Stimulated activated CD4-positive, alpha-beta T cell treated with anti-CD3 and anti-CD28 coated beads, Interleukin-2, amount 100 ng/mL, for 24 hours (primary cell): ENCODE data around the gene CORO7.
A peak's percentile ranks its signal among the peaks of the same experiment; 100 is the strongest.

Source experiments
- DNase-seq, 2 donors: peaks; one replicate each; pipeline ENCODE4 v3.0.0-alpha.2; 2020

The CORO7 gene

DNA sequence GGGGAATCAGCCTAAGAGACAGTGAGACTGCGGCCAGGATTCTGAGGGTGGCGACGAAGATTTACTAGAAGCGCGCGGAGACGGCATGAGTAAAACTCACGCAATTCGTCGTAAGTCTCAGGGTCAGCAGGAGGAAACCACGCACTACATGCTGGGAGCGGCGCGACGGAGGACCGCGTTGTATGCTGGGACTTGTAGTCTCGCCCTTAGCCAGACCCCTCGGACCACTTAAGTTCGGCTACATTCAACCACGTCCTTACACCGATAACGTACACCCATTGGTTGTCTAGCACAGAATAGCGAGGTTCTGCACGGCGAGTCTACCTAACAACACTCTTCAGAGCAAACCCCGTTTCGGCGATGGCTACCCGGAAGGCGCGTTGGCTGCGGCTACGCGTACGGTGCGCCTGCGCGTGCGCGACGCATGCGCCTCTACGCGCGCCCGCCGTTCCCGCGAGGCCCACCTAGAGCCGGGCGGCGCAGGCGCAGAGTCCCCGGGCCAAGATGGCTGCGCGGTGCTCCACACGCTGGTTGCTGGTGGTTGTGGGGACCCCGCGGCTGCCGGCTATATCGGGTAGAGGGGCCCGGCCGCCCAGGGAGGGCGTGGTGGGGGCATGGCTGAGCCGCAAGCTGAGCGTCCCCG, 9.1 kb upstream of the CORO7 start, which contains the start of gene DNAJA3:
TSS of gene DNAJA3 (plus strand) at position 491 of the 643 bp plus-strand sequence. CDS start at position 505, 14 bp downstream.
- peak; percentile 92 to 93 for DNase-seq

DNA sequence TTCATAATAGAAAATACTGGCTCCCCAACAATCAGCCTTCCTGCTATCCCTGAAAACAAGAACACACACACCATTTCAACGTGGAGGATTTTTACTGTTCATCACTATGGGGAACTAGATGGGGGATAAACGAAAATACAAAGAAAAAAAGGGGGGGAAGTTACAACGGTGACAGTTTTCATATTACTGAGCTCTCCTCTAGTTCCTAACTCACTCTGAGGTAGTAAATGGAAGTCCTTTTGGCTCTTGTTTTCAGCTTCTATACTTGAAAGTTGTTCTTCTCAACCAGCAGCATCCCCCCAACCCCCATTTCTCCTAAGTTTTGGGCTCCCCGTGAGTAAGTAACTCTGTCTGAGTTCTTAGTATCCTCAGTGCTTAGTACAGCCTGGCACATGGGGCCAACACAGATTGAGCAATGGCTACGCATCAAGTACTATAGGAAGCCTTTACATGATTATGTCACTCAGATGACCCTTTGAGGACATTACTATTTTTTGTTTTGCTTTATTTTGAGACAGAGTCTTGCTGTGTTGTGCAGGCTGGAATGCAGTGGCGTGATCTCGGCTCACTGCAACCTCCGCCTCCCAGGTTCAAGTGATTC, 4.2 kb upstream of the CORO7 start:
- DNase-seq = no peak

DNA sequence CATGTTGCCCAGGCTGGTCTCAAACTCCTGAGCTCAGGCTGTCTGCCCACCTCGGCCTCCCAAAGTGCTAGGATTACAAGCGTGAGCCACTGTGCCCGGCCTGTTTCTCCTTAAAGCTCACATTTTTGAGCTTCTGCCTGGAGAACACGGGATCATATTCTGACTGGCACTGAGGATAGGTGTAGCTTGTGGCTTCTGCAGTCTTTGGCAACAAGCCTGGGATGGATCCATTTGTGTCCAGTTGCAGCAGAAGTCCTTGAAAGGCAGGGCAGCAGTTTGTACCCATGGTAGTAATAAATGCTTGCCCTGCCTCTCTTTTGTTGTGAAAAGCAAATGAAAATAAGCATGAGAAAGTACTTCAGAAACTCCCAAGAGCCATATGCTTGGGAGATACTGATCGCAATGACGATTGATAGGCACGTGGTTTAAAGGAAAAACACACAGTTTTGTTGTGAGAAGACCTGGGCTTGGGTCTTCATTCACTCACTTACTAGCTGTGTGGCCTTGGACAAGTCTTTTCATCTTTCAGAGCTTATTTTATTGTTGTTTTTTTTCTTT, 3.1 kb upstream of the CORO7 start:
- no peak for DNase-seq

DNA sequence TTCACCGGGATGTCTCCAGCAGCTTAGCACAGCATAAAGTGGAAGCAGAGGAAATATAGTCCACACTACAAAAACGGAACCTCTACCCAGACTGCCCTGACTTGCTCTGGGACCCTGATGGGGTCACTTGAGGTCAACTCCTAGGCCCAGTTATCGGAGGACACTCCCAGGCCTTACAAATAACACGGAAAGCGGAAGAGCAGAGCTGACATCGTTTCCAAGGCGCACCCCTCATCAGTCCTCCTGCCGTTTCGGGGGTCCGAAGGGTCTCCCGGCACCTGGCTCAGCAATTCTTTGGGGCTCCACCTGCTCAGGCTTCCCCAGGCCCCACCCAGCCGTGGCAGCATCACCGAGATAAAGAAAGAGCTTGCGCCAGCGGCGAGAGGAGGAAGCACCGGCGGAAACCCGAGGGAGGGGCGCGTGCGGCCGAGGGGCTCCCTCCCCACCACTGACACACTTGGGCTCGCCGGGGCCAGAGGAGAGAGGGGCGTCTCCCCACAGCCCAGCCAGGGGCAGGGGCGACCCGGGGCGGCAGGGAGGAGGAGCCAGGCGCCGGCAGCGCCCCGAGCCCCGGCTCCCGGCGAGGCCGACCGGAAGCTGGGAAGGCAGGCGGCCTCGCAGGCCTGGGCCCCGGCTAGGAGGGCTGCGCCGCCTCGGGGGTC, 727 bp downstream of the CORO7 start:
- DNase-seq = peak; percentile 62 to 68

DNA sequence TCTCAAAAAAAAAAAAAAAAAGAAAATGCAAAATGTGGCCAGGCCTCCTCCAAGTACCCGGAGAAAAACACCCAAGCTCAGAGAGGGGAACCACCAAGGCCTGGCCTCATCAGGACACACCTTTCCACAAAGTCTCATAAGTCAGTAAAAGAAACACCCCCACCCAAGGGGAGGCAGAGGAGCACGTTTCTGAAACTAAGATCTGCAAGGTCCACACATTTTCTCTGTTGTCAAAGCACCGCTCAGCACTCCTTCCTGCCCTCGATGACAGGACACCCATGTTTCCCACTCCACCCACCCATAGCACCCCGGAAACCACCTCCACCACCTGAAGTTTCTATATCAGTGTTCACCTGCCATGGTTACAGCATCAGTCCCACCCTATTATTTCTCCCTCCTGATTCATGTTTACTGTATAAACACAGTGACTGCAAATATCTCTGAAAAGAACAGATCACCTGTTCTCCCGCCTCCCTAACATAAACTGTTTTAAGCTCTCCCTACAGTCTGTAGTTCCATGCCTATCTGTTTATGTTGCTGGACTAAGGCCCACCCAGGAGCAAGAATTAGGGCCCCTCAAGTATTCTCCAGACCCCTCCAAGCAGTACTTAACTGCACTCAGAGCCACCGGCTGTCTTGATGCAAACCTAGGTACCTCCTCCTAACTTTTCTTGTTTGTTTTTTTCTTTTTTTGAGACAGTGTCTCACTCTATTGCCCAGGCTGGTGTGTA, 2.0 kb downstream of the CORO7 start:
- DNase-seq = peak; percentile 80 to 84

DNA sequence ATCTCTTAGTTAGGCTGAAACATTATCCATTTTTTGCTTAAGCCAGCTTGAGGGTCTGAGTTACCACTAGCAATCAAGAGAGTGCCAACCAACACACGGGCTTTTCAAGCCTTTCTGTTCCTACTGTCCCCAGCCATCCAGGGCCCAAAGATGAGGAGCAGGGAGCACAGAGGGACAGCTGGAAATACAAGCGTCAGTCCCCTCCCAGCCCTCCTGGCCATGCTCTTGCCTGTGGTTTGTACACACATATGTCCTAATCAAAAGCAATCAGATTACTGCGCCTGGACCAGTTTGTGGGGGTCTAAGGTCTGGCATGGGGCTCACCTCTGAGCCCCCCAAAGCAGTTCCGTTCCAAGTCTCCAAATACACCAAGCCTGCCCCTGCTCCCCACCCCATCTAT, 3.5 kb downstream of the CORO7 start:
- DNase-seq = no peak

DNA sequence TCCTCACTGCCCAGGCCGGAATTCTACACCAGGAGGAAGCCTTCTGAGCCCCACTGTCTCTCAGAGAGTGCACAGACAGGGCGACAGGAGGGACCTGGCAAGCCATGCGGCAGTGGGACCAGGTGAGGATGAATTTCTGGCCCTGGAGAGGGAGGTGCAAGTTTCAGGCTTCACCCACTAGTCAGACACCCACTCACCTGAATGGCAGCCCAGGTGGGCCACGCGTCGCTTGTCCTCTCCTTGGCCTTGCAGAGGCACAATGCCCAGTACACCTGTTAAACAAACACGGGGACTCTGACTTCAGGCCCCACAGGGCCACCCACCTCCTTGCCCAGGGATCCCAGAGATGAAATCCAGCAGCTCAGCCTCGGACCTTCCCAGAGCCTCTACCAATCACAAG, 4.2 kb downstream of the CORO7 start:
- DNase-seq = no peak

DNA sequence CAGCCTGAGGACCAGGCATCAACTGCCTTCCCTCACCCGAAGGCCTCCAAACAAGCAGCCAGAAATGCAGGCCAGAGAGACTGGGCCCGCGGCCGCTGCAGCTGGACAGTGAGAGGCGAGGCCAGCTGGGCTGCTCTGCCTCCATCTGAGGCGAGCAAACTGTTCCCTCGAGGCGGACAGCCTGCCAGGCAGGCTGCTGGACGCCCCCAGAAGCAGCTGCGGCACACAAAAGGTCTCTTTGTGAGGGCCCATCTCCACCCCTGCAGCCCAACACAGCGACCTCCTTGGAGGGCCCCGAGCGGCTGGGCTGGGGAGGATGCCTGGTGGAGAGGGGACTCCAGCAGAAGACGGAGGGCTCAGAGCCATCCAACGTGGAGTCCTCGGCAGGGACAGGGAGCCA, 4.7 kb downstream of the CORO7 start:
- DNase-seq = no peak

DNA sequence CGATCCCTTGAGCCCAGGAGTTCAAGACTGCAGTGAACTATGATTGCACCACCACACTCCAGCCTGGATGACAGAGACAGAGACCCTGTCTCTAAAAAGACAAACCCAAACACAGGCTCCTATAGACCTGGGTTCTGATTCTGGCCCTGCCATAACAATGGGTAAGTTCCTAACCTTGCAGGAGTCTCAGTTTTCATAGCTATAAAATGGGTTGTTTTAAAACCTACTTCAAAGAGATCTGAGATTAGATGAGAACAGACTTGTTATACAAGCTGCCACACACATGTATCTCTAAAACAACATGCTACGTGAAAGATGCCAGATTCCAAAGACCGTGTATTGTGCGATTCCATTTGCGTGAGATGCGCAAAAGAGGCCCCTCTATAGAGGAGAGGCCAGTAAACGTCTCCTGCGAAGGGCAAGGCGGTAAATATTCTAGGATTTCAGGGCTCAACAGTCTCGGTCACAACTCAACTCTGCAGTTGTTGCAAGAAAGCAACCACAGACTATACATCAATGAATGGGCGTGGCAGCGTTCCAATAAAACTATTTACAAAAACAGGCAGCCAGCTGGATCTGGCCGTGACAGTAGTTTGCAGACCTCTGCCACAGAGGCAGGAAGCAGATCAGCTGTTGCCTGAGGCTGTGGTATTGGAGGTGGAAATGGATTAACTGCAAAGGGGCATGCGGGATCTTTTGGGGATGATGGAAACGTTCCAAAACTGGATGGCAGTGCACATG, 5.9 kb downstream of the CORO7 start:
- no peak for DNase-seq

DNA sequence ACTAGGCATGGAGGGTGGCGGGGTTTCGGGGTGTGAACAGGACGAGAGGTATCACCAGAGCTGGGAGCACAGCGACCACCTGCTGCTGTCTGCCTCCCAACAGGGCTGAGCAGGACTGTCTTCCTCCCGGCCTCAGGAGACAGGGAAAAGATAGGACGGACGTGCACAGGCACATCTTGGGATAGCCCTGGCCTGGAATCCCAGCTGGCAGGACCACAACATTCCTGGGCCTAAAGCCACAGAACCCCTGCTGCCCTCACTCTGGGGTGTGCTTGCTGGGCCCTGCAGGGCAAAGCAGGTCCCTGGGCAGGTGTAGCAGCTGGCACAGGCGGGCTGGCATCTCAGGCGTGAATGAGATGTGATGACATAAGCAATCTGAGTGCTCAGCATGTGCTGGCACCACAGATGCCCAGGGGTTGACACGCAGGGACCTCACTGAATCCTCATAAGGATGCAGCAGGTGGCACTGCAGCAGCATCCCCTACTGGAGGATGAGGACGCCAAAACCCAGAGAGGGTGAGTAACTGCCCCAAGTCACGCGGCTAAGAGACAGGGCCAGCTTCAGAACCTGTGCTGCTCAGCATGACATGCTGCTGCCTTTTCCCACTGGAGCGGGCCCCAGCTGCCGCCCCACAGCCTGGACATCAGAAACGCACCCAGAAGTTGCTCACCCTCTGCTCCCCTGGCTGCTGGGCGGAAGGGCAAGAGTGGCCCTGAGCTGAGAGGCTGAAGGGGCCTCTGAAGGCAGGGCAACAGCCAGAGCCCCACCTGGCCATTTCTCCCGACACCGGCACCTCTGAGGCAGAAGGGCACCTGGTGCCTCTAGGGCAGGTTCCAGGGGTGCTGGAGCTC, 7.1 kb downstream of the CORO7 start:
- no peak for DNase-seq

DNA sequence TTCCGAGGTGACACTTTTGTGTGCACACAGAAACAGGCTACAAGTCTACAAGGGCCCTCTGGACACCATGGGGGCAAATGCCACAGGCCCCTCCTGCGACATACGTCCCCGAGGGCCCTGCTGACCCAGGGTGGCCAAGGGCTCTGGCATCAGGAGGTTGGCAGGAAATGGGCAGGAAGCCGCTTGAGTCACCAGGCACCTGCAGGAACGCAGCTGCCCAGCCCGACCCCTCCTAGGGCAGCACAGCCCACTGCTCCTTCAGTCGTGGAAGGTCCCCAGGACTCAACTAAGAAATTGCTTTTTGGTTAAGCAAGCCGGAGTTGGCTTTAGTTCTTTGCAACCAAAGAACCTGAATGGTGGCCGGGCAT, 8.1 kb downstream of the CORO7 start:
- DNase-seq = no peak

DNA sequence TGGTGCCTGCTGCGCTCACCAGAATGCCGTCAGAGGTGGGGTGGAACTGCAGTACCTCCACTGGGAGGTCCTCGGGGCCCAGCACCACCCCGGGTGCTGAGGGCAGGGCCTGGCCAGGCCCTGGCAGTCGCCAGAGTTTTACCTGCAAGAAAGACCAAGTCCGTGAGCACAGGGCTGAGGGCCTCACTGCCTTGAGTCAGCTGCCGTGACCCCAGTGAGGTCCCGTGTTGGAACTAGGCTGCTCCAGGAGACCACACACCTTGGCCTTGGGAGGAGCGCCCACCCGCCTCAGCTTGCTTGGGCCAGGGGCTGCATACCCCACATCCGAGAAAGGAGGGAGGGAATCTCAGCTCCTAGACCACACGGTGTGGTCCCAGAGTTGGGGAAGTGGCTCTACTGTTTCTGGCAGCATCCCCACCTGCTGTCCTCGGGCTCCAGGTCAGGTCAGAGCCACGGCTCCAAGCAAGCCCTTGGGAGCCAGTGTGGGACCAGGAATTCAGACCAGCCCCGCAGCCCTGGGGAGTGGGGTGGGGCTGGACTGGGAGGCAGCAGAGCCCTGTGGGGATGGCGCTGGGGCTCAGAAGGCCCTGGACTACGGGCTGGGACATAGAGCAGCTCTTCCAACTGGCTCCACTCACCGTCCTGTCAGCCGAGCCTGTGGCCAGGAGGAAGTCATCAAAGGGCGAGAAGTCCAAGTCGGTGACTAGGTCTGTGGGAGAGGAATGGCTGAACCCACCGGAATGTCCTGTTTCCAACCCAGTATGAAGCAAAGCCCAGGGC, 8.7 kb downstream of the CORO7 start:
- DNase-seq = no peak

DNA sequence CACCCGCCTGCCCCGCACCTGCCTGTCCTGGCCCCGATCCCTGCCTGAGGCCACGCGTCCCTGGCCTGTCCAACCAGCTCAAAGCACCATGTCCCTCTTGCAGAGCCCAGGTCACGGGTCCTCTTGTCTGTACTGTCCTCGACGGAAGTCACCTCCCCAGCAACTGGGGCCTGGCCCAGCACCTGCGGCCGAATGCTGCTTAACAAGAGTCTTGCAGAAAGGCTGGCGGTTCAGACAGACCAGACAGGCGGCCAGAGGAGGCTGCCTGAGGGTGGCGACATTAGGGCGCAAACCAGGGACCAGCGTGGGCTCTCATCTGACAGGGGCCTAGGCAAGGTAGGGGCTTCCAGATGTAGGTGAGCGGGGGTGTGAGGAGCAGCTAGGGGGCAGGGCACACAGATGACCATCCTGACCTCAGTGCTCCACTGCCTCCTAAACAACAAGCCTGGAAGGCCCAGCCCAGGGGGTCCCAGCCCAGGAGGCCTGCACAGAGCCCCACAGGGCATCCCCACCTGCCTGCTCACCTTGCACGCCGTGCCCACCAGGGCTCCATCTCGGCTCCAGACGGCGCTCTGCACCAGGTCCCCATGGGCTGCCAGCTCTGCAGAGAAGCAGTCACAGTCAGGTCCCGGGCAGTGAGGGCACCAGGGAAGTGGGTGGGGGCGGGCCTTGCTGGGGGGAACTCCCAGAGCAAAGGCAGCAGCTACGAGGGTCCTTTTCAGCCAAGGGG, 11.3 kb downstream of the CORO7 start:
- no peak for DNase-seq

DNA sequence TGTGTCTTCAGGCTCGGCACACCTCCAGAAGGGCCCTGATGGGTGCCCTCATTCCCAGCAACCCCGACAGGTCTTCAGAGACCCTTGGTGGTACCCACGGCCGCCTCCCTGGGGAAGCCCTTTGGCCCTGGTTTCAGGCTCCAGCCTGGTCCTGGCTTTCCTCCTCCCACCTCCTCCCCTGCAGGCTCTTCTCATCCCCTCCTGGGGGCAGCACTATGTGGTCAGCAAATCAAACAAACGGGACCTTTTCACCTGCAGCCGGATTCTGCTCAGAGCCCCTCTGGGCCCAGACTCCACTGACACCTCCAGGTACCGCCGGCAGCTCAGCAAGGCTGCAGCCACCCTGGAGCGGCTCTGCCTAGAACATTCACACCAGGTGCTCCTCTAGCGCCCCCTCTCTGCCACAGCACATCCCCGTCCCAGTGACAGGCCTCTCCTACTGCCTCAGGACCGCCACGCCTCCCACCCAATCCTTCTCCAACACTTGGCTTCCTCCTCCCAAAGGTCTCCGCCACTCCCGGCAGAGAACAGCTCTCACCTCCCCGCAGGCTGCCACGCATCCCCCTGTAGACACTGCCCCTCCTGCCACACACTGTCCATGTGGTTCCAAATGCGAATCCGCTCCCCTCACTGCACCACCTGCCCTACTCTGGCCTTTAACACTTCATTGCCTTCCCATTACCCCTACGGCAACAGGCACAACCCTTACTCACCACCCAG, 12.0 kb downstream of the CORO7 start:
- DNase-seq = peak; percentile 35 to 44

DNA sequence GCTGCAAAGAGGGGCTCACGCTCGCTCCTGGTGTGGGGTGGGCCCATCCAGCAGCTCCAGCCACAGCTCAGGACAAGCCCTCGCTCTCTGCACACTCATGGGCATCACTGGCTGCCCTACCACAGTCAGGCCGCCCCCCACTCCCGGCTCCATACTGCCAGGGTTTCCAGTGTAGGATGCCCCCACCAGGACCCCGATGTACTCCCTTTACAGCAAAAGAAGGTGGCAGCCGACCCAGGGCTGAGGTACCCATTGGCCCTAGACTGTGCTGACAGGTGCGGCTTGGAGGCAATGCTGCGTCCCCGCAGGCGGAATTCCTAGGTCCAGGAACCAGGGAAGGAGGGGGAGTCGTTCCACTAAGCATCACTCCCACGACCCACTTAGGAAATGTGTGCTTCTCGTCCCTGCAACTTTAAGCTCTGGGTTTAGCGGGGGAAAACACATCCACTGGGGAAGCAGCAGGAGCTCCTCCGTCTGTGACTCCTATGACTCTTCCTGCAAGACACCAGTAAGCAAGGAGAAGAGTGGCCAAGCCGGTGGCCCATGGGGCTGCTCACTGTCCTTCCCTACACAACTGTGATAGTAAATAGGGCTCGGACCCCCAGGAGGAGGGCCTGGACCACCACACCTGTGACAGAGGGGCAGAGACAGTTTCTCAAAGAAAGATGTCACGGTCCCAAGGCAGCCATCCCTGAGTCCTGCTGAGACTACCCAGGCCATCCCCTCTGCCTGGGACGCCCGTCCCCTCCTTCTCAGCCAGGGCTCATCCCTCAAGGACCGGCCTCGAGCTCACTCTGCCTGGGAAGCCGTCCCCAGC, 13.1 kb downstream of the CORO7 start:
- no peak for DNase-seq

DNA sequence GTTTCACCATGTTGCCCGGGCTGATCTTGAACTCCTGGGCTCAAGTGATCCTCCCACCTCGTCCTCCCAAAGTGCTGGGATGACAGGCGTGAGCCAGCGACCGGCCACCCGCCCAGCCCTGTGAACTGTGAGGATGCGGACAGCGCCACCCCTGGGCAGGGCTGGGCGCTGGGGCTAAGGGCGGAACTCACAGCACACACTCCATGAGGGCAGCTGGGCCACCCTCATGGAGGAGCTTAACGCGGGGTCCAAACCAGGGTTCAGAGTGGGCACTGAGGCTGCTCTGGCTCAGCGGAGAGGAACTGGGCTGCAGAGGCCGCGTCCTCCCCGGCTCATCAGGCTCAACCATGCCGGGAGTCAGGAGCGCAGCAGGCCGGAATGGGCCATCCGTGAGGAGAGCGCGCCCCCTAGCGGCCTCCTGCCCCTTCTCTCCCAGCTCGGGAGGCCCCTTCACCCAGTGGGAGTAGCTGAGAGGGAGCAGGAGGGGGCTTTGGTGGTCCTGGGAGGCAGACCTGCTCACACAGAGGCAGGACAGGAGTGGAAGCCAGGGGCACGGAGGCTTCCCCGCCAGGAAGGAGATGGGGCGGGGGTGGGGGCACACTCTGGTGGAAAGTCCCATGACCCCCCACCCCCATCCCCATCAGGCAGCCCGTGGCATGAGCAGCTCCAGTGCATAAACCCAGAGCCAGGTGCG, 13.8 kb downstream of the CORO7 start:
- peak; percentile 78 to 80 for DNase-seq

DNA sequence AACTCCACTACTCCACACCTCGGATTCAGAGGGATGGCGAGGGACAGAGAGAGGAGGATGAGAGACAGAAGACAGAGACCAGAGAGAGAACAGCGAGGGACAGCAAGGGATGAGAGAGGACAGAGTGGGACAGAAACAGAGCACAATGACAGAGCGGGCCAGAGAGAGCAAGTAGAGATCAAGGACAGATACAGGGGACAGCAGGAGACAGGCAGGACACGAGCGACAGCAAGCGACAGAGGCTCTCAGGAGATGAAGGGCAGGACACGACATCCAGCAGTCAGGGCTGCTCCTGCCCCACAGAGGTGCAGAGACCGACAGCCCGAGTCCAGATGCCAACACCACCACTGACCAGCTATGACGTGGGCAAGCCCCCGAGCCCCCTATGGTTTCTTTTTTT, 14.9 kb downstream of the CORO7 start:
- no peak for DNase-seq

DNA sequence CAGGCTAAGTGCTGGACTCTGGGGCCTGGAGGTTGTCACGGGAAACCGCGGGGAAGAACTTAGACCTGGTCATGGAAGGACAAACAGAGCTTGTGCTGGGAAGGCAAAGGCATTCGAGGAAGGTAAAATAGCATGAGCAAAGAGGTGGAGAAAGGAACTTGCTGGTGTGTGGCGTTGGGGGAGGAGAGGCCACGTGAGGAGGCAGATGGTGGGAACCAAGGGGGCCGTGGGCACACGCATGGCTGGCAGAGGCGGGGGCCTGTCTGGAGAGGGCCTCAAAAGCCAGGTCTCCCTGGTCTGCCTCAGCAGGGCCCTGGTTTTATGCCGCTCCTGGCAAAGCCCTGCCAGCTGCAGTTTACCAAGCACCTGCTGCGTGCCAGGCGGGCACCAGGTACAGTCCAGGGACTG, 15.3 kb downstream of the CORO7 start:
- no peak for DNase-seq
